ENCODE results near the gene RASSF7.
"Not testable (repeated sequence)": the region's sequence is repeated elsewhere in the genome, so short reads cannot be mapped to it uniquely, and the experiment has no call there.

The RASSF7 gene, protein sequence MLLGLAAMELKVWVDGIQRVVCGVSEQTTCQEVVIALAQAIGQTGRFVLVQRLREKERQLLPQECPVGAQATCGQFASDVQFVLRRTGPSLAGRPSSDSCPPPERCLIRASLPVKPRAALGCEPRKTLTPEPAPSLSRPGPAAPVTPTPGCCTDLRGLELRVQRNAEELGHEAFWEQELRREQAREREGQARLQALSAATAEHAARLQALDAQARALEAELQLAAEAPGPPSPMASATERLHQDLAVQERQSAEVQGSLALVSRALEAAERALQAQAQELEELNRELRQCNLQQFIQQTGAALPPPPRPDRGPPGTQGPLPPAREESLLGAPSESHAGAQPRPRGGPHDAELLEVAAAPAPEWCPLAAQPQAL

GRCh38 chr11:560305-561147, at the start of gene RASSF7, which contains the start of gene LMNTD2:
RASSF7 (plus strand) TSS chr11:560970; CDS start chr11:561769, 799 bp downstream.
LMNTD2 (minus strand) TSS chr11:560738; CDS start chr11:560716, 22 bp downstream.
- DNase-seq, result peak; percentile 94

DNA sequence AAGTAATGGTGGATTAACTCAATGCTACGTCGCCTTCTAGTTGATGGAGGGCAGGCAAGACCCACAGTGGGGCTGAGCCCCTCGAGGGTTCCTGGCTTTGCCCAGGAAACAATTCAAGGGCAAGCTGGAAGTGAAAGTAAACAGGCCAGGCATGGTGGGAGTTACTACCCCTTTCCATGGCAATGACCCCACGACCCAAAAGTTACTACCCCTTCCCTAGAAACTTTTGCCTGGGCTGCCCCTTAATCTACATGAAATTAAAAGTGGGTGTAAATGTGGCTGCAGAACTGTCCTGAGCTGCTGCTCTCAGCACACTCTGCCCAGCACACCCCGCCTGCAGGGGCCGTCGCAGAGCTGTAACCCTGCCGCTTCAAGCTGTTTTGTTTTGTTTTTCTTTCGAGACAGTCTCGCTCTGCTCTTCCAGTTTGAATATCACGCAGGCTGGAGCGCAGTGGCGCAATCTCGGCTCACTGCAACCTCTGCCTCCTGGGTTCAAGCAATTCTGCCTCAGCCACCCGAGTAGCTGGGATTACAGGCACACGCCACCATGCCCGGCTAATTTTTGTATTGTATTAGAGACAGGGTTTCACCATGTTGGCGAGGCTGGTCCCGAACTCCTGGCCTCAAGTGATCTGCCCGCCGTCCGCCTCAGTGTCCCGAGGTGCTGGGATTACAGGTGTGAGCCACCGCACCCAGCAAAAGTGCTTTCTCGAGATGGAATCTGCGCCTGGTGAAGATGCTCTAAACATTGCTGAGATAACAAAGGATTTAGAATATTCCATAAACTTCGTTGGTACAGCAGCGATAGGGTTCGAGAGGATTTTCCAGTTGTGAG, 47.8 kb upstream of the RASSF7 start:
- no peak for DNase-seq

DNA sequence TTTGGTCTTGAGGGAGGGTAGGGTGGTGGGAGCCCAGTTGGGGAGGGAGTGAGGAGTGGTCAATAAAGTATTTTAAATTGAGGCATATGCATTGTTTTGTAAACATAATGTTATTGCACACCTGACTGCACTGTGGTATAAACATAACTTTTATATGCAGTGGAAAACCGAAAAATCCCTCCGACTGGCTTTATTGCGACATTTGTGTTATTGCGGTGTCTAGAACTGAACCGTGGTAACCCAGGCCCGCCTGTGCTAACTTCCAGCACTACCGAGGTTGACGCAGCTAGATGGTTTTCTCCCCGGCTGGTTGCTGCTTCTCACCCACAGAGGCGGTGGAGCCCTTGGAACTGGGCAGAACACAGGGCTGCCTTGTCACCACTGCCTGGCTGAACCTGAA, 46.2 kb upstream of the RASSF7 start:
- DNase-seq, result no peak

DNA sequence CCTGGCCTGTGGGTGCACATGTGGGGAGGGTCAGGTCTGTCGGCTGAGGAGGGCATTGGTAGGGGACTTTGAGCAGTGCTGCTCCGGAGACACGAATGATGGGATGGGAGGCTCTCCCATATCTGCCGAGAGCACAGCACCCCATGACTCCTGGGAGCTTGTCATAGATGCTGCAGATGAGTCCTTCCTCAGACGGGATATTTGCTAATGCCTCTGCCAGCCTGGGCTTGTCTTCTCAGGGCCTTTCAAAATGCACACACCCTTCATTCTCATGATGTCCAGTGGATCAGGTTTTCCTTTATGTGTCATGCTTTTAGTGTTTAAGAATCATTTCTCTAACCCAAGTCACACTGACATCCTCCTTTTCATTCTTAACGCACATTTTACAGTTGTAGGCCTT, 45.6 kb upstream of the RASSF7 start:
- DNase-seq, result no peak

DNA sequence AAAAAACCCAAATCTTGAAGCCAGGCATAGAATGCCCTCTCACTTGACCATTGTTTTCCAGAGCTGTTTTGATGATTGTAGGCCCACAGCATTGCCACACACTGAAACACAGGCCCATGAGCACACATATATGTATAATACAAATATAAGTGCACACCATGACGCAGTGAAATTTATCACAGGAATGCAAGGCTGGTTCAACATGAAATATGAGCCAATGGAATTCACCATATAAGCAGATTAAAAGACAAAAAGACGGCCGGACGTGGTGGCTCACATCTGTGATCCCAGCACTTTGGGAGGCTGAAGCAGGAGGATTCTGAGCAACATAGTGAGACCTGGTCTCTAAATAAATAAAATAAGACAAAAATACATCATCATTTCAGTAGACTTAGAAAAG, 44.4 kb upstream of the RASSF7 start:
- DNase-seq, result no peak

DNA sequence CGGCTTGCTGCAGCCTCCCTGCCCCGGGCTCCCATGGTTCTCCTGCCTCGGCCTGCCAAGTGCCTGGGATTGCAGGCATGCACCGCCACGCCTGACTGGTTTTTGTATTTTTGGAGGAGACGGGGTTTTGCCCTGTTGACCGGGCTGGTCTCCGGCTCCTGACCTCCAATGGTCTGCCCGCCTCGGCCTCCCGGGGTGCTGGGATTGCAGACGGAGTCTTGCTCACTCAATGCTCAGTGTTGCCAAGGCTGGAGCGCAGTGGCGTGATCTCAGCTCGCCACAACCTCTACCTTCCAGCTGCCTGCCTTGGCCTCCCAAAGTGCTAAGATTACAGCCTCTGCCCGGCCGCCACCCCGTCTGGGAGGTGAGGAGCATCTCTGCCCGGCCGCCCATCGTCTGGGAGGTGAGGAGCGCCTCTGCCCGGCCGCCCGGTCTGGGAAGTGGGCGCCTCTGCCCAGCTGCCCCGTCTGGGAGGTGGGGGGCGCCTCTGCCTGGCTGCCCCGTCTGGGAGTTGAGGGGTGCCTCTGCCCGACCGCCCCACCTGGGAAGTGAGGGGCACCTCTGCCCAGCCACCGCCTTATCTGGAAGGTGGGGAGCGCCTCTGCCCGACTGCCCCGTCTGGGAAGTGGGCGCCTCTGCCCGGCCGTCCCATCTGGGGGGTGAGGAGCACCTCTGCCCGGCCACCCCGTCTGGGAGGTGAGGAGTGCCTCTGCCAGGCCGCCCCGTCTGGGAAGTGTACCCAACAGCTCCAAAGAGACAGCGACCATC, 43.7 kb upstream of the RASSF7 start:
- DNase-seq, result not testable (repeated sequence)

DNA sequence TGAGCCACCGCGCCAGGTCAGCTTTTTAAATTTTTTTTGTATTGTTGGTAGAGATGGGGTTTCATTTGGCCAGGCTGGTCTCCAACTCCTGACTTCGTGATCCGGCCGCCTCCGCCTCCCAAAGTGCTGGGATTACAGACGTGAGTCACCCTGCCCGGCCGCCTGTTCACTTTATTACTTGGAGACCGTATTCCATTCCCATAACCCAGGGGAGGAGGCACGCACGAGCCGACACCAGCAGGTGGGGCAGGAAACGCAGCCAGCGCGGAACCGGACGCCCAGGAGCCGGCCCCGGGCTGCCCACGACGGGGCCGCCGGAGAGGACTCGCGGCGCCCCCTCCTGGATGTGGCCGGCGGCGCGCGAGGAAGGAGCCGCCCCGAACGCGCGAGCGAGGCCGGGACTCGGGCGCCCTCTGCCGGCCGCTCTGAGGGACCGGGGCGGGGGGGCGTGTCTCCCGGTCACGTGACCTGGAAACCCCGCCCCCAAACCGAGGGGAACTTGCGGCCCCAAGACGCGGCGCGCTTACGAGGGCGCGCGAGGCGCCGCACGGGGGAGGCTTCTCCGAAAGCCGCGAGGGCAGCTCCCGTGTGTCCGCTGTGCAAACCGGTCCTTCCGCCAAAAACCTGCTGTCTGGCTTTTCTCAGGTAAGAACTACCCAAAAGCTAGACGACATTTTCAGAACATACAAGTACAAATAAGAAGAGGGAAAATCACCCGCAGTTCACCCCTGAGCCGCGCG, 42.1 kb upstream of the RASSF7 start:
- DNase-seq, result no peak

- no peak for DNase-seq
Observed at GRCh38 chr11:520428-521176, 40.2 kb upstream of the RASSF7 start.

DNA sequence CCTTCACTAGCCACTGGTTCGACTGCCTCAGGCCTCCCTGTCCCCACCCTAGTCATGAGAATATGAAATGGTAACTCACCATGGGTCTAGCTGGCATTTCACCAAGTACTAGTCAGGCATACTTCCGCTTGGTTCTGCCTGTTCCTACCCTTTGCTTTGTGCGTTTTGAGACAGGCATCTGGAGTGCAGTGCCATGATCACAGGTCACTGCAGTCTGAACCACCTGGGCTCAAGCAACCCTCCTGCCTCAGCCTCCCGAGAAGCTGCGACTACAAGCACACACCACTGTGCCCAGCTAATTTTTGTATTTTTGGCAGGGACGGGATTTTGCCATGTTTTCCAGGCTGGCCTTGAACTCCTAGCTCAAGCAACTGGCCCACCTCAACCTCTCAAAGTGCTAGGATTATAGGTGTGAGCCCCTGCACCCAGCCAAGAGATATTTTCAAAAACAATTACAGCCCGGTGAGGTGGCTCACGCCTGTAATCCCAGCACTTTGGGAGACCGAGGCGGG, 39.5 kb upstream of the RASSF7 start:
- DNase-seq, result no peak

DNA sequence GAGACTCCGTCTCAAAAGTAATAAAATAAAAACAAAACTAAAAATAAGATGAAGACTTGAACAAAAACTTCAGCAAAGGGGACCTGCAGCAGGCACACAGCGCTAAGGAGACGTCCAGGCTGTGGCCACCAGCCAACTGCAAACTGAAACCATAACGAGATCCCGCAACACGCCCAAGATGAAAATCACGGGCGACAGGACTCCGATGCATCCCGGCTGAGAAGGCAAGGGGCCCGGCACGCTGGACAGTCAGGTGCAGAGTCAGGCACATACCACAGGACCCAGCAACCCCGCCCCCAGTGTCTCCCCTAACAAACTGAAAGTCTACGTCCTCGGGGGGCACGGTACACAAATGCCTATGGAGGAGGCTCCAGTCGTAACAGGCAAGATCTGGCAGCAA, 34.6 kb upstream of the RASSF7 start:
- no peak for DNase-seq

DNA sequence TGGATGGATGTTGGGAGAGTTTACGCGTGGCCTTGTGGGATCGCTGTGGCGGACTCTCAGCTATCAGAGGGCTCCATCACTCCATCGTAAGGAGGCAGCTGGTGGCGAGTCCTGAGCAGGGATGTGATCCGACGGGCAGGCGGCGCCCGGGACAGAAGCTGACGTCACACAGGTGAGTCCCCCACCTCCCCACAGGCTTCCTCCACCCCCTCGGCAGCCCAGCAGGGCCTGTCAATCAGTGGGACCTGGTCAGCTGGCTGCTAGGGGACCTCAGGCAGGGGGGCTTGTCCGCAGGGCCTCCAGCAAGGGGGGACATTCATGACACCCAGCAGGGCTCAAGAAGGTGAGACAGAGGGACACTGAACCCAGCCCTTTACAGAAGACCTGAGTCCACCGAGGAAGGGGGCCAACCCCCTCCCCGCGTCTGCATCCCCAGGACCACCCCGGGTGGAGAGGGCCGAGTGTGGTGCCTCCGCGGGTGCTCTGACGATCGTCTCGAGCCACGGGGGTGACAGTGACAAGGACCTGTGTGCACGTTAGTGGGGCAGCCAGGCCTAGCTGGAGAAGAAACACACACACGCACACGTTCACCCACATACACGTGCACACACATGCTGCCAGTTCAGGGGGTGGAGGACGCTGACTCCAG, 32.5 kb upstream of the RASSF7 start:
- DNase-seq, result no peak

GRCh38 chr11:528815-529727, 31.7 kb upstream of the RASSF7 start:
- DNase-seq, result no peak

- no peak for DNase-seq
Observed at GRCh38 chr11:529728-530411, 30.9 kb upstream of the RASSF7 start.

- no peak for DNase-seq
Observed at GRCh38 chr11:530960-531831, 29.6 kb upstream of the RASSF7 start.

DNA sequence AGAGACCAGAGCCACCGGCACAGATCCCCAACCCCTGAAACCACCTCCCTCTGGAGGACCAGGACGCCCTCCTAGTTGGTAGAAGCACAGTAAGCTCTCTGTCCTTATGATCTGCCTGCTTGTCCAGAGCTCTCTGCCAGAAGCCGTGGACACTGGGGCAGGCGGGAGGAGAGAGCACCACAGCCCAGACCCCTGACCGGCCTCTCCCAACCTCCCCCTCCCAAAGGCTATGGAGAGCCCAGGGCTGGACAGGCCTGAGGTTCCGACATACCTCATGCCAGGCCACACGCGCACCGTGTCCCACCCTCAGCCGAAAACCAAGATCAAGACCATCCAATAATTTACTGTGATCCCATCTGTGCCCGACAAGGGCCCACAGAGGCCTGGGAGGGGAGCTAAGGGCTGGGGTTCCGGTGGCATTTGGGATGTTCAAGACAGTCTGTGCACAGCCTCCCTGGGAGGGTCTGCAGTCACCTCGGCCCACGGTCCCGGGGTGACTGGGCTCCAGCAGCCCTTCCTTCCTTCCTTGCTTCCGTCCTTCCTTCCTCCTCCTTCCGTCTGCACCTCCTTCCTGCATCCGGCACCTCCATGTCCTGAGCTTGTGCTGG, 28.7 kb upstream of the RASSF7 start:
- no peak for DNase-seq

GRCh38 chr11:532527-532985, 28.2 kb upstream of the RASSF7 start:
- no peak for DNase-seq
